GM12878 (cell line): Measurements from ENCODE around the gene TPRKB. TPM values are rescaled to one million over a fixed set of nuclear protein-coding genes. Genes with fewer than 3 reads are reported as not detected.
"Not testable (repeated sequence)": the region's sequence is repeated elsewhere in the genome, so short reads cannot be mapped to it uniquely, and the experiment has no call there.

Experiments
- ATAC-seq: fragments of 200-7000 bp; cut with Tn5 transposase; 3 replicates; pipeline ENCODE4 v1.9.1; 2020; ENCODE audit warnings: mild to moderate bottlenecking, moderate library complexity
- BruUV-seq: library from RNA; stranded (reverse); fragments of 400-500 nt; replicated peaks from 2 replicates; lab custom pipeline; 2021; lab: Mats Ljungman, UMichigan
- CTCF ChIA-PET: fragments of 300-600 bp; sonication (Branson Sonifier 250); formaldehyde crosslinking; extraction: SDS; loops from one replicate; lab custom pipeline; 2021; ENCODE audit warnings: inconsistent platforms; lab: Yijun Ruan, JAX
- POLR2A ChIA-PET: fragments of 350-600 bp; formaldehyde crosslinking; extraction: SDS; loops from one replicate; lab custom pipeline; 2021; ENCODE audit warnings: inconsistent platforms; lab: Charles Lee
- RAD21 ChIA-PET: fragments of 300-600 bp; sonication (Branson Sonifier 250); formaldehyde crosslinking; loops from one replicate; lab custom pipeline; 2023; ENCODE audit warnings: antibody characterized with exemption; ENCODE audit not compliant: unreplicated experiment; lab: Charles Lee
- SMC1A ChIA-PET: fragments of 300-600 bp; sonication (Branson Sonifier 250); formaldehyde crosslinking; loops from one replicate; lab custom pipeline; 2023; ENCODE audit not compliant: unreplicated experiment, uncharacterized antibody; lab: Charles Lee
- DNase-seq: peaks from one replicate; pipeline ENCODE4 v3.0.0-alpha.2; 2011; ENCODE audit warnings: low read depth, low spot score
- FAIRE-seq: peaks from 3 replicates; lab custom pipeline; 2011; peaks lifted over from hg19 to GRCh38; lab: Jason Lieb, UNC
- H2AFZ ChIP-seq: 2 replicates; pipeline ENCODE4 v1.6.0; 2011; ENCODE audit warnings: low read depth, low read length, control low read depth; ENCODE audit not compliant: control insufficient read depth
- H3K27ac ChIP-seq: 2 replicates; pipeline ENCODE4 v1.5.1; 2011; ENCODE audit warnings: control low read depth; ENCODE audit not compliant: control insufficient read depth, insufficient read depth
- H3K27me3 ChIP-seq, 2 experiments: replicated peaks in 1 of 2; 2 replicates each; pipeline versions ENCODE4 v1.6.0 to v1.6.1; 2011; ENCODE audit warnings: low read length in 1 of 2; ENCODE audit not compliant: control insufficient read depth in 2 of 2, insufficient read depth in 2 of 2
- H3K36me3 ChIP-seq, 2 experiments: 2 replicates each; pipeline ENCODE4 v1.5.1; 2011; ENCODE audit warnings: low read length in 1 of 2; ENCODE audit not compliant: control insufficient read depth in 2 of 2, insufficient read depth in 2 of 2
- H3K4me1 ChIP-seq: 2 replicates; pipeline ENCODE4 v1.6.1; 2011; ENCODE audit warnings: mild to moderate bottlenecking, low read length, moderate library complexity, mixed read lengths; ENCODE audit not compliant: control insufficient read depth, insufficient read depth
- H3K4me2 ChIP-seq: 2 replicates; pipeline ENCODE4 v1.6.0; 2011; ENCODE audit warnings: control low read depth; ENCODE audit not compliant: control insufficient read depth, insufficient read depth
- H3K4me3 ChIP-seq: fragments of 200-600 bp; sonication (generic); 2 replicates; pipeline ENCODE4 v1.5.1; 2016
- H3K79me2 ChIP-seq: 2 replicates; pipeline ENCODE4 v1.6.0; 2011; ENCODE audit warnings: low read length; ENCODE audit not compliant: control insufficient read depth, insufficient read depth
- H3K9ac ChIP-seq: 2 replicates; pipeline ENCODE4 v1.8.0; 2011; ENCODE audit warnings: low read length, control low read depth, mixed read lengths; ENCODE audit not compliant: control insufficient read depth, insufficient read depth
- H3K9me3 ChIP-seq: replicated peaks from 3 replicates; pipeline ENCODE4 v1.5.1; 2011; ENCODE audit warnings: mild to moderate bottlenecking, low read length; ENCODE audit not compliant: control insufficient read depth, insufficient read depth
- H4K20me1 ChIP-seq: 2 replicates; pipeline ENCODE4 v1.6.0; 2011; ENCODE audit not compliant: control insufficient read depth, insufficient read depth
- CHD1 ChIP-seq: IDR thresholded peaks from 2 replicates; pipeline ENCODE4 v1.6.1; 2012; ENCODE audit warnings: low read depth, low read length, improper control_type of control experiment
- EED ChIP-seq: sonication (generic); IDR thresholded peaks from 2 replicates; pipeline ENCODE4 v1.6.1; 2016; ENCODE audit warnings: antibody characterized with exemption, low read depth
- RUNX3 ChIP-seq: IDR thresholded peaks from 2 replicates; pipeline ENCODE4 v1.6.1; 2012; ENCODE audit warnings: low read length, inconsistent platforms
- SIN3A ChIP-seq: IDR thresholded peaks from 2 replicates; pipeline ENCODE4 v1.6.1; 2012; ENCODE audit warnings: low read depth, low read length, improper control_type of control experiment
- SIX5 ChIP-seq: IDR thresholded peaks from 2 replicates; pipeline ENCODE4 v1.6.1; 2011; ENCODE audit warnings: mild to moderate bottlenecking, low read depth, low read length, moderate library complexity; ENCODE audit not compliant: severe bottlenecking
- SMAD5 ChIP-seq: IDR thresholded peaks from 2 replicates; pipeline ENCODE4 v1.6.1; 2016; ENCODE audit warnings: antibody characterized with exemption, low read depth
- YBX1 ChIP-seq: fragments of 450-650 bp; IDR thresholded peaks from 2 replicates; pipeline ENCODE4 v1.6.1; 2016; ENCODE audit warnings: antibody characterized with exemption
- ZSCAN29 ChIP-seq: fragments of 450-650 bp; IDR thresholded peaks from 2 replicates; pipeline ENCODE4 v1.6.1; 2017; ENCODE audit warnings: mild to moderate bottlenecking, moderate library complexity
- WGBS: methylation state at CpG from one replicate; pipeline ENCODE4 v1.1.6; 2016; ENCODE audit warnings: low lambda C conversion rate; ENCODE audit not compliant: insufficient replicate concordance, insufficient coverage; ENCODE audit errors: missing lambda C conversion rate; 5-methylcytosine and 5-hydroxymethylcytosine counted together
- in situ Hi-C: fragments of 300-500 bp; cut with MboI; formaldehyde crosslinking; loops from 9 replicates; pipeline ENCODE4 v1.14.3; 2018; ENCODE audit warnings: mixed read lengths
- intact Hi-C: fragments of 100-400 bp; cut with micrococcal nuclease; formaldehyde crosslinking; loops from one replicate; pipeline ENCODE4 v1.14.2; 2022; ENCODE audit not compliant: unreplicated experiment
- polyA plus RNA-seq, 11 experiments: library from polyadenylated mRNA; depleted of rRNA in 4 of 11; unstranded in 6 of 11; stranded (reverse) in 5 of 11; fragments of >200 nt; fragmentation: Nextera tagmentation in 4 of 11; fragmentation: Illumina TruSeq in 1 of 11; extraction: Ambion mirVana in 4 of 11; extraction: Trizol in 1 of 11; gene quantifications; 1 replicate in 1 of 11; 2 replicates in 10 of 11; pipeline versions ENCODE4 v1.2.1 to v1.2.3, GENCODE V29; 2011 to 2016; ENCODE audit warnings: inconsistent platforms in 2 of 11, missing spikeins in 2 of 11, low read depth in 1 of 11
- total RNA-seq, 4 experiments: library from RNA; depleted of rRNA in 3 of 4; stranded (reverse); fragments of >200 nt in 3 of 4; fragmentation: Illumina TruSeq in 1 of 4; extraction: Trizol in 1 of 4; gene quantifications; 2 replicates each; pipeline versions ENCODE4 v1.2.1 to v1.2.3, GENCODE V29; 2013 to 2021
- TF ChIP-seq, protein P1 (sequence below): IDR thresholded peaks from 2 replicates; pipeline ENCODE4 v1.6.1; 2011; ENCODE audit warnings: borderline replicate concordance, low read depth, mild to moderate bottlenecking, moderate library complexity, low read length; ENCODE audit not compliant: insufficient read depth, poor library complexity, severe bottlenecking
- TF ChIP-seq, protein P2 (sequence below): IDR thresholded peaks from 2 replicates; pipeline ENCODE4 v1.6.1; 2012; ENCODE audit warnings: mild to moderate bottlenecking, low read depth, low read length

TPRKB gene
- total and polyA plus RNA-seq, 10 of the 15 experiments (the other 5 are each of a cell fraction or from before 2014, with no cell fraction given) = 28.1 to 129 (median 67.2) TPM

DNA sequence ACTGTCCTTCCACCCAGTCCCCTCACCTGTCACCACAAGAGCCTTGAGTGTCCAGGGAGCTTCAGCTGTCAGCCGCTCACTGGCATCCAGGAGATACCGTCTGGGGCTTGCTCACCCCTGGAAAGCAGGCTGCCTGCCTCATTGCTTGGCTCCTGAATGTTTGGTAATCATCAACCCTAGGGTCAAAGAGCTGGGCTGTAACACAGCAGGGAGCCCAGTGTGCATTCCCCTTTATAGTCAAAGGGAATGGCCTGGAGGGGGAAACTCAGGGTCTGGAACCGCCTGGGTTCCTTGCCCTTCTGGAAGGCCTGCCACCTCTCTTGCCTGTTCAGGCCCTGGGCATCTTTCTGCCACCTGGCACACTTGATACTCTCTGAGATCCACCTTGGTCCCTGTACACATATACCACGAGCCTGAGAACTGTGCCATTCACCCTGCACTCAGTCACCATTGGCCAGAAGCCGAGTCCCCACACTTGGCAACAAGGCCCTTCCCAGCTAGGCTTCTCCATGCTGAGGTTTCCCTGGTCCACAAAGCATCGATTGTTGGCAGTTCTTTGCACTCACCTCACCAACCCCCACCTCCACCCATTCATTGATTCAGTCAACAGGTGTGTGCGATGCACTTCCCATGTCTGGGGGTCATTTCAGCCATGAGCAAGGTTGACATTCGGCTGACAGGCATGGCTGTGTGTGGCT lies 35.0 kb downstream of the TPRKB start:
- RAD21 ChIA-PET = no interaction called here
- TF ChIP-seq YBX1 (no peak), ZSCAN29 (no peak), SIX5 (no peak), SIN3A (no peak), SMAD5 (no peak), CHD1 (no peak), RUNX3 (no peak), EED (no peak)
- TF ChIP-seq, protein P1, sequence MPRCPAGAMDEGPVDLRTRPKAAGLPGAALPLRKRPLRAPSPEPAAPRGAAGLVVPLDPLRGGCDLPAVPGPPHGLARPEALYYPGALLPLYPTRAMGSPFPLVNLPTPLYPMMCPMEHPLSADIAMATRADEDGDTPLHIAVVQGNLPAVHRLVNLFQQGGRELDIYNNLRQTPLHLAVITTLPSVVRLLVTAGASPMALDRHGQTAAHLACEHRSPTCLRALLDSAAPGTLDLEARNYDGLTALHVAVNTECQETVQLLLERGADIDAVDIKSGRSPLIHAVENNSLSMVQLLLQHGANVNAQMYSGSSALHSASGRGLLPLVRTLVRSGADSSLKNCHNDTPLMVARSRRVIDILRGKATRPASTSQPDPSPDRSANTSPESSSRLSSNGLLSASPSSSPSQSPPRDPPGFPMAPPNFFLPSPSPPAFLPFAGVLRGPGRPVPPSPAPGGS = no peak
- TF ChIP-seq, protein P2, sequence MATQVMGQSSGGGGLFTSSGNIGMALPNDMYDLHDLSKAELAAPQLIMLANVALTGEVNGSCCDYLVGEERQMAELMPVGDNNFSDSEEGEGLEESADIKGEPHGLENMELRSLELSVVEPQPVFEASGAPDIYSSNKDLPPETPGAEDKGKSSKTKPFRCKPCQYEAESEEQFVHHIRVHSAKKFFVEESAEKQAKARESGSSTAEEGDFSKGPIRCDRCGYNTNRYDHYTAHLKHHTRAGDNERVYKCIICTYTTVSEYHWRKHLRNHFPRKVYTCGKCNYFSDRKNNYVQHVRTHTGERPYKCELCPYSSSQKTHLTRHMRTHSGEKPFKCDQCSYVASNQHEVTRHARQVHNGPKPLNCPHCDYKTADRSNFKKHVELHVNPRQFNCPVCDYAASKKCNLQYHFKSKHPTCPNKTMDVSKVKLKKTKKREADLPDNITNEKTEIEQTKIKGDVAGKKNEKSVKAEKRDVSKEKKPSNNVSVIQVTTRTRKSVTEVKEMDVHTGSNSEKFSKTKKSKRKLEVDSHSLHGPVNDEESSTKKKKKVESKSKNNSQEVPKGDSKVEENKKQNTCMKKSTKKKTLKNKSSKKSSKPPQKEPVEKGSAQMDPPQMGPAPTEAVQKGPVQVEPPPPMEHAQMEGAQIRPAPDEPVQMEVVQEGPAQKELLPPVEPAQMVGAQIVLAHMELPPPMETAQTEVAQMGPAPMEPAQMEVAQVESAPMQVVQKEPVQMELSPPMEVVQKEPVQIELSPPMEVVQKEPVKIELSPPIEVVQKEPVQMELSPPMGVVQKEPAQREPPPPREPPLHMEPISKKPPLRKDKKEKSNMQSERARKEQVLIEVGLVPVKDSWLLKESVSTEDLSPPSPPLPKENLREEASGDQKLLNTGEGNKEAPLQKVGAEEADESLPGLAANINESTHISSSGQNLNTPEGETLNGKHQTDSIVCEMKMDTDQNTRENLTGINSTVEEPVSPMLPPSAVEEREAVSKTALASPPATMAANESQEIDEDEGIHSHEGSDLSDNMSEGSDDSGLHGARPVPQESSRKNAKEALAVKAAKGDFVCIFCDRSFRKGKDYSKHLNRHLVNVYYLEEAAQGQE = no peak
- 24% methylated on average over 7 of the region's 8 CpGs for WGBS
- SMC1A ChIA-PET = no interaction called here
- no peaks in the 10 kb centered on the region for H3K36me3 ChIP-seq
- H3K9ac ChIP-seq = no peak overlapping the region
- in situ Hi-C loops (no loop called here), intact Hi-C loops (no loop called here)
- DNase-seq = no peak
- POLR2A ChIA-PET = no interaction called here
- no peak overlapping the region for H3K4me3 ChIP-seq
- CTCF ChIA-PET = no interaction called here
- no peak for FAIRE-seq
- H3K4me2 ChIP-seq = no peak overlapping the region
- H3K27ac ChIP-seq = no peak overlapping the region
- no peaks in the 10 kb centered on the region for H4K20me1 ChIP-seq
- BruUV-seq = no TSS peak
- H3K27me3 ChIP-seq = no peaks in the 10 kb centered on the region; a peak in 2 of 4 replicates
- no peak overlapping the region for H2AFZ ChIP-seq
- no peaks in the 10 kb centered on the region; the same call in 2 of the 3 replicates for H3K9me3 ChIP-seq
- ATAC-seq = no peak
- no peaks in the 10 kb centered on the region for H3K4me1 ChIP-seq
- no peaks in the 10 kb centered on the region for H3K79me2 ChIP-seq

DNA sequence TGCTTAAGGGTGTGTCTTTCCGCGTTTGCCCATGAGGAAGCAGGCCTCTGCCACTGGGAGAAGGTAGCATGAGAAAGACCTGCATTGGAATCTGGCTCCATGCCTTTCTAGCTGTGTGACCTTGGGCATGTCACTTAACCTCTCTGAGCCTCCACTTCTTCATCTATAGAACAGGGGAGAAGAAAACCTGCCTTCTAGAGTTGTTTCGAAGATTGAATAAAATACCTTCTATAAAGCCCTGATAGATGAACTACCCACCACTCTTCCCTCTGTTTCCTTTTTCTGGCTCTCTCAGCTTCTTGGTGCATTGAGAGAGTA lies 35.7 kb downstream of the TPRKB start:
- H3K27me3 ChIP-seq, H3K27ac ChIP-seq, H3K4me1 ChIP-seq, DNase-seq, CTCF ChIA-PET, in situ Hi-C loops, intact Hi-C loops, H2AFZ ChIP-seq, H3K79me2 ChIP-seq, ATAC-seq, H3K9me3 ChIP-seq, RAD21 ChIA-PET, BruUV-seq, H4K20me1 ChIP-seq, H3K4me3 ChIP-seq, SMC1A ChIA-PET, FAIRE-seq, H3K36me3 ChIP-seq, H3K4me2 ChIP-seq, POLR2A ChIA-PET, H3K9ac ChIP-seq: not testable (repeated sequence)
- WGBS = 21% methylated on average over 3 of the region's 3 CpGs
